ENCODE measurements around the gene NPDC1.

DNA sequence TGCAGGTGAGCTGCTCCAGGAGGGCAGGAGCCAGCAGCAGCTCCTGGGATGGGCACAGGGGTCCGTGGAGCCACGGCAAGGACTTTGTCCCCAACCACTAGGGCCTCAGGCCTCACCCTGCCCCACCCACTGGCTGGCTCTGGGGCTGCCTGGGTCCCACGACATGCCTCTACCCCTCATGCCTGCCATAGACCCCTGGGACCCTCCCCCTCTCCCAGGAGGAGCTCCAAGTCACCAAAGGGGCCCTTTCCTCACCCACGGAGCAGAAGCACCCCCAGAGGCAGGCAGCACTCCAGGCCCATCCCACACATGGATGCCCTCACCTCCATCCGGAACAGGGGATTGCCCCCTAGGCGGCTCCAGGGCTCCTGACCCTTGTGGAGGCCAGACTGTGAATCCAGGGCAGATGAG is 24.4 kb downstream of the NPDC1 start:
- TF ChIP-seq CTCF (conservative IDR thresholded peaks at IDR 0.05) (no peak), ZFX (IDR thresholded peaks at IDR 0.05) (no peak)

All from C4-2B (cell line).